NCI-H510A treated with DMSO at 0.1 percent for 48 hours (cell line): ENCODE measurements around the gene SPAG16.

Experiments
- DNase-seq: peaks from one replicate; lab custom pipeline; 2025; lab: John Stamatoyannopoulos, UW

Gene SPAG16

GRCh38 chr2:213284105-213285090, at the start of gene SPAG16:
SPAG16 (plus strand) TSS chr2:213284464.
- DNase-seq, result peak; percentile 91

- DNase-seq, result no peak
Measured at GRCh38 chr2:213234641-213235040, 49.6 kb upstream of the SPAG16 start.

- no peak for DNase-seq
Measured at GRCh38 chr2:213235741-213236140, 48.5 kb upstream of the SPAG16 start.

- no peak for DNase-seq
Measured at GRCh38 chr2:213237251-213237650, 47.0 kb upstream of the SPAG16 start.

GRCh38 chr2:213237787-213238186, 46.5 kb upstream of the SPAG16 start:
- no peak for DNase-seq

- no peak for DNase-seq
Measured at GRCh38 chr2:213238753-213239495, 45.3 kb upstream of the SPAG16 start.

GRCh38 chr2:213241817-213242216, 42.4 kb upstream of the SPAG16 start:
- no peak for DNase-seq

- DNase-seq, result no peak
Measured at GRCh38 chr2:213242653-213243052, 41.6 kb upstream of the SPAG16 start.

GRCh38 chr2:213243189-213244044, 40.8 kb upstream of the SPAG16 start:
- DNase-seq, result no peak

GRCh38 chr2:213246497-213247281, 37.6 kb upstream of the SPAG16 start:
- DNase-seq, result peak; percentile 66

- no peak for DNase-seq
Measured at GRCh38 chr2:213247566-213247965, 36.7 kb upstream of the SPAG16 start.

GRCh38 chr2:213248637-213249036, 35.6 kb upstream of the SPAG16 start:
- DNase-seq, result no peak

GRCh38 chr2:213249502-213249901, 34.8 kb upstream of the SPAG16 start:
- DNase-seq, result no peak

GRCh38 chr2:213251618-213252017, 32.6 kb upstream of the SPAG16 start:
- peak; percentile 83 for DNase-seq

GRCh38 chr2:213252206-213252605, 32.1 kb upstream of the SPAG16 start:
- no peak for DNase-seq

GRCh38 chr2:213253162-213253561, 31.1 kb upstream of the SPAG16 start:
- peak; percentile 8 for DNase-seq

GRCh38 chr2:213259266-213259665, 25.0 kb upstream of the SPAG16 start:
- DNase-seq, result no peak

- no peak for DNase-seq
Measured at GRCh38 chr2:213261237-213261636, 23.0 kb upstream of the SPAG16 start.

- no peak for DNase-seq
Measured at GRCh38 chr2:213261715-213262114, 22.5 kb upstream of the SPAG16 start.

GRCh38 chr2:213265679-213266078, 18.6 kb upstream of the SPAG16 start:
- DNase-seq, result no peak

- DNase-seq, result no peak
Measured at GRCh38 chr2:213266421-213266820, 17.8 kb upstream of the SPAG16 start.
